ENCODE data around the gene KMT2A.
"Not testable (repeated sequence)": the region's sequence is repeated elsewhere in the genome, so short reads cannot be mapped to it uniquely, and the experiment has no call there.

Gene KMT2A

GRCh38 chr11:118435290-118435892 lies 901 bp upstream of the KMT2A start:
- no peak for DNase-seq (ENCODE audit: low read depth, low spot score)

- DNase-seq (ENCODE audit: low read depth, low spot score), result no peak
Observed at GRCh38 chr11:118436639-118437207, 431 bp downstream of the KMT2A start.

GRCh38 chr11:118437208-118438125 lies 1.2 kb downstream of the KMT2A start:
- no peak for DNase-seq (ENCODE audit: low read depth, low spot score)

GRCh38 chr11:118438314-118438931 lies 2.1 kb downstream of the KMT2A start:
- peak; percentile 76 for DNase-seq (ENCODE audit: low read depth, low spot score)

GRCh38 chr11:118439646-118440045 lies 3.4 kb downstream of the KMT2A start:
- no peak for DNase-seq (ENCODE audit: low read depth, low spot score)

- no peak for DNase-seq (ENCODE audit: low read depth, low spot score)
Observed at GRCh38 chr11:118441770-118442275, 5.5 kb downstream of the KMT2A start.

- DNase-seq (ENCODE audit: low read depth, low spot score), result no peak
Observed at GRCh38 chr11:118442301-118442700, 6.0 kb downstream of the KMT2A start.

GRCh38 chr11:118442908-118443589 lies 6.8 kb downstream of the KMT2A start:
- DNase-seq (ENCODE audit: low read depth, low spot score), result no peak

GRCh38 chr11:118443590-118444218 lies 7.4 kb downstream of the KMT2A start:
- DNase-seq (ENCODE audit: low read depth, low spot score), result no peak

GRCh38 chr11:118447423-118447822 lies 11.1 kb downstream of the KMT2A start:
- DNase-seq (ENCODE audit: low read depth, low spot score), result no peak

- DNase-seq (ENCODE audit: low read depth, low spot score), result no peak
Observed at GRCh38 chr11:118448294-118448693, 12.0 kb downstream of the KMT2A start.

GRCh38 chr11:118449316-118449918 lies 13.1 kb downstream of the KMT2A start:
- no peak for DNase-seq (ENCODE audit: low read depth, low spot score)

GRCh38 chr11:118450451-118450850 lies 14.2 kb downstream of the KMT2A start:
- DNase-seq (ENCODE audit: low read depth, low spot score), result no peak

GRCh38 chr11:118462178-118462577 lies 25.9 kb downstream of the KMT2A start:
- no peak for DNase-seq (ENCODE audit: low read depth, low spot score)

GRCh38 chr11:118468968-118469367 lies 32.7 kb downstream of the KMT2A start:
- DNase-seq (ENCODE audit: low read depth, low spot score), result not testable (repeated sequence)

GRCh38 chr11:118471030-118471429 lies 34.7 kb downstream of the KMT2A start:
- no peak for DNase-seq (ENCODE audit: low read depth, low spot score)

GRCh38 chr11:118473537-118473936 lies 37.2 kb downstream of the KMT2A start:
- no peak for DNase-seq (ENCODE audit: low read depth, low spot score)

- DNase-seq (ENCODE audit: low read depth, low spot score), result no peak
Observed at GRCh38 chr11:118476676-118477075, 40.4 kb downstream of the KMT2A start.

- DNase-seq (ENCODE audit: low read depth, low spot score), result not testable (repeated sequence)
Observed at GRCh38 chr11:118481238-118481637, 44.9 kb downstream of the KMT2A start.

GRCh38 chr11:118484405-118484804 lies 48.1 kb downstream of the KMT2A start:
- no peak for DNase-seq (ENCODE audit: low read depth, low spot score)

Measured in smooth muscle cell of the brain vasculature (primary cell).